ENCODE measurements around the gene ANXA5.

ANXA5 gene

DNA sequence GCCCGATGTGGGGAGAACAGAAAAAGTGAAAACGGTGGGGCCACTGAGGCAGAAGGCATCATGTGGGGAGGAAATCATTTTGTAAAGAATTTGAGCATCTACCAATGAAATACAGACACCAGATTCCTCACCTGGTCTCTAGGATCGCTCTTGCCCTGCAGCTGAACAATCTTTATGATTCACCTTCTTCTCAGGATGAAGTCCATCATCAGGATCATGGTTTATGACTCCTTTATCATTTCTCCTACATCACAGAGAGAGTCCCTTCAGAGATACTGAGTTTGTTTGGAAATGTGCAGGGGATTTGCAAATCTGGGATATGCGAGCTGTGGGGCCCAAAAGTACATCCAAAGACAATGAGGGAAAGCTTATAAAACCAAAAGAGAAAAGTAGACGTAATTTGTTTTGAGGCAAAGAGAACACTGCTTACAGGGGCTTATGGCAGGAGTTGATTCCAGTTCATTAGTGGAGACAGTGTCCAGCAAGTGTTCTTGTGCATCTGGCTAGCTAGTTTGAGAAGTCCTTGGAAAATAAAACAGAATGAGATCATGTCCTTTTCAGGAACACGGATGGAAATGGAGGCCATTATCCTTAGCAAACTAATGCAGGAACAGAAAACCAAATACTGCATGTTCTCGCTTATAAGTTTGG, 15.3 kb upstream of the ANXA5 start:
- Histone ChIP-seq H3K4me3 (ENCODE audit: low read depth, low read length) (no peak overlapping the region), H3K4me1 (ENCODE audit: control insufficient read depth, insufficient read depth, low read length) (no peaks in the 10 kb centered on the region; the same call in 1 of the 2 replicates), H3K36me3 (ENCODE audit: control insufficient read depth in 2 of 2, insufficient read depth in 1 of 2, low read length in 2 of 2) (no peaks in the 10 kb centered on the region), H3K27ac (ENCODE audit: extremely low read depth, low read depth, low read length) (peak overlapping the region; percentile 51; the same call in 1 of the 2 replicates), H3K9me3 (ENCODE audit: control insufficient read depth, insufficient read depth, low read depth, low read length) (no peaks in the 10 kb centered on the region)
- ChIA-PET POLR2A (interaction anchor here (0.5 to 1.7 kb wide), 2 partner anchors 16 to 1740 kb away, joined by 4 to 27 read pairs; partner anchors contain the start of gene ANXA5), CTCF (interaction anchor here (0.6 to 1.5 kb wide), 5 partner anchors 13 to 30 kb away, joined by 3 to 4 read pairs (median 3); no protein-coding TSS in a partner anchor)
- TF ChIP-seq ZNF366 (tag by site-specific recombination; conservative IDR thresholded peaks at IDR 0.05) (peak; percentile 39; the same call in 1 of the 2 replicates), ZNF211 (tag by site-specific recombination; IDR thresholded peaks at IDR 0.05; ENCODE audit: low read depth) (no peak)

DNA sequence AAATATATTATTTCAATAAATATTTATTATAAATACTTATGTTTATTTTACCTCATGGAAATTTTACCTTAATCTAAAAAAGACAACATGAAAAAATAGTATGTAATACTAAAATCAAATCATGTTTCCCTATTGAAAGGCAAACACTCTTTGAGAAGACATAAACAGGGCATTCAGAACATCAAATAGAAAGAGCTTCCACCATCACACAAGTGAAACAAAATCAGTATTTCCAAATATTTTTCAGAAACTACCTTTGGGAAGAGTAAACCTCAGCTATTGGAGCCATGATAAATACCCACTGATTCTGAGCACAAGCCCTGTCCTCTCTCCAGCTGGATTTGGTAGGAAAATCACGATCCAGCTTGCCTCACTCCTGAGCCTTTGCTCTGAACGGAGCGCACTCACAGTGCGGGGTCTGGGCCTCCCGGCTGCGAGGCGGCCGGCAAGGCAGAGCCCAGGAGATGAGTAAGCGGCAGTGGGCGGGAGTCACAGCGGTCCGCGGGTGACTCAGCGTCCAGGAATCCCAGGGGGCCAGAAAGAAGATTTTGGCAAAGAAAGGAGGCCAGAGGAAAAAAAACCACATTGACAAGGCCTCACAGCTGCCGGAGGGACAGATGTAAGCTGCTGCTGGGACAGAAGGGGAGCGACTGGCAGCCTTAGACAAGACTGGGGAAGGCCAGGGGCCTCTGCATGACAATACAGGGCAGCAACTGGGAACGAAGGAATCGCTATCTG, 14.7 kb upstream of the ANXA5 start:
- Histone ChIP-seq H3K27ac (ENCODE audit: extremely low read depth, low read depth, low read length) (peak overlapping the region; percentile 51; the same call in 1 of the 2 replicates), H3K36me3 (ENCODE audit: control insufficient read depth in 2 of 2, insufficient read depth in 1 of 2, low read length in 2 of 2) (no peaks in the 10 kb centered on the region), H3K4me3 (ENCODE audit: low read depth, low read length) (peak overlapping the region; percentile 19), H3K9me3 (ENCODE audit: control insufficient read depth, insufficient read depth, low read depth, low read length) (no peaks in the 10 kb centered on the region), H3K4me1 (ENCODE audit: control insufficient read depth, insufficient read depth, low read length) (no peaks in the 10 kb centered on the region; the same call in 1 of the 2 replicates)
- CTCF ChIA-PET: interaction anchor here (0.6 to 1.5 kb wide), 5 partner anchors 15 to 819 kb away, joined by 3 to 6 read pairs (median 3); no protein-coding TSS in a partner anchor
- POLR2A ChIA-PET: interaction anchor here (0.8 to 1.7 kb wide), 2 partner anchors 13 to 15 kb away, joined by 3 to 27 read pairs; partner anchors contain the start of gene ANXA5
- TF ChIP-seq ZNF660 (tag by site-specific recombination; IDR thresholded peaks at IDR 0.05) (peak; percentile 93), ZNF133 (tag by site-specific recombination; IDR thresholded peaks at IDR 0.05) (no peak), ZNF596 (tag by site-specific recombination; IDR thresholded peaks at IDR 0.05) (no peak), ZNF132 (tag by site-specific recombination; IDR thresholded peaks at IDR 0.05; ENCODE audit: borderline replicate concordance) (no peak), ZNF792 (tag by site-specific recombination; IDR thresholded peaks at IDR 0.05) (no peak), ZNF274 (IDR thresholded peaks at IDR 0.05; ENCODE audit: low read length) (no peak), ZNF274 (tag by site-specific recombination; IDR thresholded peaks at IDR 0.05; ENCODE audit: borderline replicate concordance) (no peak), KLF9 (tag by site-specific recombination; IDR thresholded peaks at IDR 0.05; ENCODE audit: low read depth) (0 out of 2 replicates have a peak, but pooled peaks have one; percentile 62), ZNF121 (tag by site-specific recombination; IDR thresholded peaks at IDR 0.05) (no peak), ZNF239 (tag by site-specific recombination; IDR thresholded peaks at IDR 0.05) (no peak), ZBTB21 (tag by site-specific recombination; IDR thresholded peaks at IDR 0.05) (no peak), ZNF768 (tag by site-specific recombination; IDR thresholded peaks at IDR 0.05) (no peak), ZNF350 (tag by site-specific recombination; IDR thresholded peaks at IDR 0.05) (no peak), SCRT1 (tag by site-specific recombination; IDR thresholded peaks at IDR 0.05; ENCODE audit: borderline replicate concordance) (no peak), ZFP37 (tag by site-specific recombination; IDR thresholded peaks at IDR 0.05) (no peak), ZNF777 (tag by site-specific recombination; IDR thresholded peaks at IDR 0.05; ENCODE audit: borderline replicate concordance) (no peak)
- TF ChIP-seq, protein P1, sequence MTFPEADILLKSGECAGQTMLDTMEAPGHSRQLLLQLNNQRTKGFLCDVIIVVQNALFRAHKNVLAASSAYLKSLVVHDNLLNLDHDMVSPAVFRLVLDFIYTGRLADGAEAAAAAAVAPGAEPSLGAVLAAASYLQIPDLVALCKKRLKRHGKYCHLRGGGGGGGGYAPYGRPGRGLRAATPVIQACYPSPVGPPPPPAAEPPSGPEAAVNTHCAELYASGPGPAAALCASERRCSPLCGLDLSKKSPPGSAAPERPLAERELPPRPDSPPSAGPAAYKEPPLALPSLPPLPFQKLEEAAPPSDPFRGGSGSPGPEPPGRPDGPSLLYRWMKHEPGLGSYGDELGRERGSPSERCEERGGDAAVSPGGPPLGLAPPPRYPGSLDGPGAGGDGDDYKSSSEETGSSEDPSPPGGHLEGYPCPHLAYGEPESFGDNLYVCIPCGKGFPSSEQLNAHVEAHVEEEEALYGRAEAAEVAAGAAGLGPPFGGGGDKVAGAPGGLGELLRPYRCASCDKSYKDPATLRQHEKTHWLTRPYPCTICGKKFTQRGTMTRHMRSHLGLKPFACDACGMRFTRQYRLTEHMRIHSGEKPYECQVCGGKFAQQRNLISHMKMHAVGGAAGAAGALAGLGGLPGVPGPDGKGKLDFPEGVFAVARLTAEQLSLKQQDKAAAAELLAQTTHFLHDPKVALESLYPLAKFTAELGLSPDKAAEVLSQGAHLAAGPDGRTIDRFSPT (tag by site-specific recombination; IDR thresholded peaks at IDR 0.05): peak; percentile 47; the same call in 1 of the 2 replicates
- TF ChIP-seq, protein P2, sequence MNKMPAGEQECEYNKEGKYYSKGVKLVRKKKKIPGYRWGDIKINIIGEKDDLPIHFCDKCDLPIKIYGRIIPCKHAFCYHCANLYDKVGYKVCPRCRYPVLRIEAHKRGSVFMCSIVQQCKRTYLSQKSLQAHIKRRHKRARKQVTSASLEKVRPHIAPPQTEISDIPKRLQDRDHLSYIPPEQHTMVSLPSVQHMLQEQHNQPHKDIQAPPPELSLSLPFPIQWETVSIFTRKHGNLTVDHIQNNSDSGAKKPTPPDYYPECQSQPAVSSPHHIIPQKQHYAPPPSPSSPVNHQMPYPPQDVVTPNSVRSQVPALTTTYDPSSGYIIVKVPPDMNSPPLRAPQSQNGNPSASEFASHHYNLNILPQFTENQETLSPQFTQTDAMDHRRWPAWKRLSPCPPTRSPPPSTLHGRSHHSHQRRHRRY (tag by site-specific recombination; IDR thresholded peaks at IDR 0.05): no peak
- TF ChIP-seq, protein P3, sequence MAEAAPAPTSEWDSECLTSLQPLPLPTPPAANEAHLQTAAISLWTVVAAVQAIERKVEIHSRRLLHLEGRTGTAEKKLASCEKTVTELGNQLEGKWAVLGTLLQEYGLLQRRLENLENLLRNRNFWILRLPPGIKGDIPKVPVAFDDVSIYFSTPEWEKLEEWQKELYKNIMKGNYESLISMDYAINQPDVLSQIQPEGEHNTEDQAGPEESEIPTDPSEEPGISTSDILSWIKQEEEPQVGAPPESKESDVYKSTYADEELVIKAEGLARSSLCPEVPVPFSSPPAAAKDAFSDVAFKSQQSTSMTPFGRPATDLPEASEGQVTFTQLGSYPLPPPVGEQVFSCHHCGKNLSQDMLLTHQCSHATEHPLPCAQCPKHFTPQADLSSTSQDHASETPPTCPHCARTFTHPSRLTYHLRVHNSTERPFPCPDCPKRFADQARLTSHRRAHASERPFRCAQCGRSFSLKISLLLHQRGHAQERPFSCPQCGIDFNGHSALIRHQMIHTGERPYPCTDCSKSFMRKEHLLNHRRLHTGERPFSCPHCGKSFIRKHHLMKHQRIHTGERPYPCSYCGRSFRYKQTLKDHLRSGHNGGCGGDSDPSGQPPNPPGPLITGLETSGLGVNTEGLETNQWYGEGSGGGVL (tag by site-specific recombination; IDR thresholded peaks at IDR 0.05): no peak
- TF ChIP-seq, protein P4, sequence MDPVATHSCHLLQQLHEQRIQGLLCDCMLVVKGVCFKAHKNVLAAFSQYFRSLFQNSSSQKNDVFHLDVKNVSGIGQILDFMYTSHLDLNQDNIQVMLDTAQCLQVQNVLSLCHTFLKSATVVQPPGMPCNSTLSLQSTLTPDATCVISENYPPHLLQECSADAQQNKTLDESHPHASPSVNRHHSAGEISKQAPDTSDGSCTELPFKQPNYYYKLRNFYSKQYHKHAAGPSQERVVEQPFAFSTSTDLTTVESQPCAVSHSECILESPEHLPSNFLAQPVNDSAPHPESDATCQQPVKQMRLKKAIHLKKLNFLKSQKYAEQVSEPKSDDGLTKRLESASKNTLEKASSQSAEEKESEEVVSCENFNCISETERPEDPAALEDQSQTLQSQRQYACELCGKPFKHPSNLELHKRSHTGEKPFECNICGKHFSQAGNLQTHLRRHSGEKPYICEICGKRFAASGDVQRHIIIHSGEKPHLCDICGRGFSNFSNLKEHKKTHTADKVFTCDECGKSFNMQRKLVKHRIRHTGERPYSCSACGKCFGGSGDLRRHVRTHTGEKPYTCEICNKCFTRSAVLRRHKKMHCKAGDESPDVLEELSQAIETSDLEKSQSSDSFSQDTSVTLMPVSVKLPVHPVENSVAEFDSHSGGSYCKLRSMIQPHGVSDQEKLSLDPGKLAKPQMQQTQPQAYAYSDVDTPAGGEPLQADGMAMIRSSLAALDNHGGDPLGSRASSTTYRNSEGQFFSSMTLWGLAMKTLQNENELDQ (tag by site-specific recombination; IDR thresholded peaks at IDR 0.05; ENCODE audit: low read depth): no peak
- TF ChIP-seq, protein P5, sequence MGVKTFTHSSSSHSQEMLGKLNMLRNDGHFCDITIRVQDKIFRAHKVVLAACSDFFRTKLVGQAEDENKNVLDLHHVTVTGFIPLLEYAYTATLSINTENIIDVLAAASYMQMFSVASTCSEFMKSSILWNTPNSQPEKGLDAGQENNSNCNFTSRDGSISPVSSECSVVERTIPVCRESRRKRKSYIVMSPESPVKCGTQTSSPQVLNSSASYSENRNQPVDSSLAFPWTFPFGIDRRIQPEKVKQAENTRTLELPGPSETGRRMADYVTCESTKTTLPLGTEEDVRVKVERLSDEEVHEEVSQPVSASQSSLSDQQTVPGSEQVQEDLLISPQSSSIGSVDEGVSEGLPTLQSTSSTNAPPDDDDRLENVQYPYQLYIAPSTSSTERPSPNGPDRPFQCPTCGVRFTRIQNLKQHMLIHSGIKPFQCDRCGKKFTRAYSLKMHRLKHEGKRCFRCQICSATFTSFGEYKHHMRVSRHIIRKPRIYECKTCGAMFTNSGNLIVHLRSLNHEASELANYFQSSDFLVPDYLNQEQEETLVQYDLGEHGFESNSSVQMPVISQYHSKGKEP (tag by site-specific recombination; IDR thresholded peaks at IDR 0.05): no peak

Data from HEK293 (cell line).